Measurements from ENCODE around the gene INPP4B. TPM values are rescaled to one million over a fixed set of nuclear protein-coding genes. Genes with fewer than 3 reads are reported as not detected.

The INPP4B gene
- total and polyA plus RNA-seq, 2 of the 4 experiments (the other 2 are of a cell fraction) = 1.8 to 14.0 TPM

DNA sequence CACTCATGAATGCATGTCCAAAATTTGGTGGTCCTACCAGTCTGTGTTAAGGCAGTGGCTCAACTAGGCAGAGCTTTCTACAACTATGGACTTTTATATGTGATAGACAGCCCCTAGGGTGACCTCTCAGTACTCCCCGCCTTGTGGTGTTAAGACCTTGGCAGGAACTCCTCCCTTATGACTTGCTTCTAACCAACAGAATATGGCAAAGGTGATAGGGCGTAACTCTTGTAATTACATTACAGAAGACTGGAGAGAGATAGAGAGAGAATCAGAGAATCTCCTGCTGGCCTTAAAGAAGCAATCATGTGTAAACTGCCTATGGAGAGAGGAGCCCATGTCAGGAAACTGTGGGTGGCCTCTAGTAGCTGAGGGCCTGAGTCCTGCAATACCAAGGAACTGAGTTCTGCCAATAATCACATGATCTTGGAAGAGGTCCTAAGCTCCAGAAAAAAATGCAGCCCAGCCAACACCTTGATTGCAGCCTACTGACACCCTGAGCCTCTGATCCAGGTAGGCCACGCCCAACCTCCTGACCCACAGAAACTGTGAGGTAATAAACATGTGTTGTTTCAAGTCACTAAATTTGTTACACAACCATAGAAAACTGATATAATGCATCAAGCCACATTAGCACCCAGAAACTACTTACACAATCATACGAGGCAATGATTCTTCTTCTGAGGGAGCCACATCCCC lies 68.9 kb downstream of the INPP4B start:
- POLR2A ChIA-PET (ENCODE audit: unreplicated experiment) = no interaction called here
- intact Hi-C loops (cut with micrococcal nuclease) = loop anchor here (10.0 kb wide), 1 partner anchor 148 kb away; no protein-coding TSS in a partner anchor

More for the DNA sequence above, 68.9 kb downstream of the INPP4B start:
- Histone ChIP-seq H4K91ac (ENCODE audit: insufficient read depth, low read depth, low read length) (no peak overlapping the region), H3K14ac (replicated peaks; ENCODE audit: low read depth, low read length) (no peak overlapping the region), H4K8ac (ENCODE audit: low read depth in 2 of 2, low read length in 2 of 2) (no peak overlapping the region), H3K4ac (ENCODE audit: low read depth, low read length) (no peak overlapping the region), H2BK15ac (ENCODE audit: low read depth, low read length) (no peak overlapping the region), H3K9me3 (ENCODE audit: control insufficient read depth, insufficient read depth, low read length) (no peaks in the 10 kb centered on the region), H4K20me1 (ENCODE audit: insufficient read depth, low read length) (no peaks in the 10 kb centered on the region), H3K4me3 (ENCODE audit: insufficient read depth, low read depth, low read length) (no peak overlapping the region), H2BK120ac (ENCODE audit: low read depth, low read length) (no peak overlapping the region), H3K4me1 (ENCODE audit: control insufficient read depth, insufficient read depth, low read length) (0 out of 2 replicates have a peak, but pooled peaks cover 1% of the 10 kb centered on the region), H3K18ac (ENCODE audit: low read depth, low read length) (no peak overlapping the region), H3K9ac (ENCODE audit: low read depth, low read length) (no peak overlapping the region), H3K27me3 (ENCODE audit: control insufficient read depth, insufficient read depth, low read length) (no peaks in the 10 kb centered on the region), H3K9me1 (ENCODE audit: insufficient read depth, low read length) (no peaks in the 10 kb centered on the region), H2AK9ac (replicated peaks; ENCODE audit: low read depth, low read length, poor library complexity) (peak overlapping the region; percentile 15), H3K23ac (ENCODE audit: low read depth, low read length) (no peak overlapping the region), H2BK20ac (ENCODE audit: low read depth, low read length) (no peak overlapping the region), H2AK5ac (ENCODE audit: low read depth, low read length) (no peak overlapping the region), H3K4me2 (ENCODE audit: low read depth, low read length) (no peak overlapping the region), H3K79me1 (ENCODE audit: low read depth in 1 of 2, low read length in 2 of 2) (no peaks in the 10 kb centered on the region), H2BK5ac (ENCODE audit: low read depth, low read length, poor library complexity, severe bottlenecking) (no peak overlapping the region), H4K5ac (ENCODE audit: low read depth, low read length) (no peak overlapping the region), H3K36me3 (ENCODE audit: control insufficient read depth, insufficient read depth, low read length) (no peaks in the 10 kb centered on the region), H3K56ac (ENCODE audit: extremely low read depth, insufficient read depth, low read length) (no peak overlapping the region), H3K27ac (ENCODE audit: insufficient read depth, low read length) (no peak overlapping the region), H2AFZ (replicated peaks; ENCODE audit: low read length, poor library complexity) (no peak overlapping the region)
- CTCF ChIA-PET = interaction anchor here (0.7 kb wide), 1 partner anchor 633 kb away, joined by 3 read pairs; no protein-coding TSS in a partner anchor
- in situ Hi-C loops (cut with MboI; ENCODE audit: low sequenced_read_pairs) = no loop called here
- no TSS peak for BruUV-seq (replicated peaks)
- dilution Hi-C loops (cut with HindIII; ENCODE audit: low sequenced_read_pairs, unreplicated experiment) = no loop called here
- no CpG with 5 or more reads among the region's 4 CpGs for WGBS, 2 experiments (ENCODE audit: extremely low coverage in 2 of 2, insufficient read length in 1 of 2)
- TF ChIP-seq USF2 (IDR thresholded peaks at IDR 0.05; ENCODE audit: low read depth, low read length) (no peak), MXI1 (IDR thresholded peaks at IDR 0.05; ENCODE audit: borderline replicate concordance, low read depth, low read length) (no peak), RCOR1 (IDR thresholded peaks at IDR 0.05; ENCODE audit: insufficient replicate concordance, low read length) (no peak), NFE2L2 (IDR thresholded peaks at IDR 0.05; ENCODE audit: low read depth, low read length) (no peak), BHLHE40 (IDR thresholded peaks at IDR 0.05; ENCODE audit: low read depth, low read length) (no peak), POLR2A (IDR thresholded peaks at IDR 0.05; ENCODE audit: low read depth, low read length) (no peak), CHD1 (IDR thresholded peaks at IDR 0.05; ENCODE audit: low read depth, low read length) (no peak)
- TF ChIP-seq, protein P1, sequence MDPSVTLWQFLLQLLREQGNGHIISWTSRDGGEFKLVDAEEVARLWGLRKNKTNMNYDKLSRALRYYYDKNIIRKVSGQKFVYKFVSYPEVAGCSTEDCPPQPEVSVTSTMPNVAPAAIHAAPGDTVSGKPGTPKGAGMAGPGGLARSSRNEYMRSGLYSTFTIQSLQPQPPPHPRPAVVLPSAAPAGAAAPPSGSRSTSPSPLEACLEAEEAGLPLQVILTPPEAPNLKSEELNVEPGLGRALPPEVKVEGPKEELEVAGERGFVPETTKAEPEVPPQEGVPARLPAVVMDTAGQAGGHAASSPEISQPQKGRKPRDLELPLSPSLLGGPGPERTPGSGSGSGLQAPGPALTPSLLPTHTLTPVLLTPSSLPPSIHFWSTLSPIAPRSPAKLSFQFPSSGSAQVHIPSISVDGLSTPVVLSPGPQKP (IDR thresholded peaks at IDR 0.05; ENCODE audit: borderline replicate concordance, low read depth, low read length) = no peak
- no peak for DNase-seq
- ATAC-seq (ENCODE audit: low read depth) = no peak
